CD8-positive, alpha-beta memory T cell (primary cell): ENCODE data around the gene CSF1R. TPM values are rescaled to one million over a fixed set of nuclear protein-coding genes. Genes with fewer than 3 reads are reported as not detected.

Source experiments
- CTCF ChIA-PET: fragments of 350-600 bp; sonication (Branson Sonifier 250); formaldehyde crosslinking; loops from one replicate; lab custom pipeline; 2021; ENCODE audit warnings: antibody characterized with exemption; lab: Charles Lee
- POLR2A ChIA-PET: fragments of 350-600 bp; sonication (Branson Sonifier 250); formaldehyde crosslinking; loops from one replicate; lab custom pipeline; 2021; ENCODE audit warnings: antibody characterized with exemption; lab: Charles Lee
- DNase-seq, 5 donors: peaks; one replicate each; pipeline versions ENCODE4 v3.0.0 to v3.0.0-alpha.2; 2020 to 2022; ENCODE audit warnings: mixed read lengths in 1 of 5
- H3K27ac ChIP-seq: one replicate; pipeline ENCODE4 v1.7.0; 2013; ENCODE audit warnings: low read depth, mild to moderate bottlenecking, low read length, moderate library complexity
- H3K27me3 ChIP-seq: 2 replicates; pipeline ENCODE4 v1.7.0; 2013; ENCODE audit warnings: low read length, mild to moderate bottlenecking; ENCODE audit not compliant: insufficient read depth, poor library complexity, severe bottlenecking
- H3K36me3 ChIP-seq: 2 replicates; pipeline ENCODE4 v1.7.0; 2013; ENCODE audit warnings: mild to moderate bottlenecking, low read length, moderate library complexity; ENCODE audit not compliant: insufficient read depth
- H3K4me1 ChIP-seq: 2 replicates; pipeline ENCODE4 v1.7.0; 2013; ENCODE audit warnings: mild to moderate bottlenecking, low read length, moderate library complexity; ENCODE audit not compliant: insufficient read depth
- H3K4me3 ChIP-seq: 2 replicates; pipeline ENCODE4 v1.7.0; 2013; ENCODE audit warnings: mild to moderate bottlenecking, low read length
- H3K9me3 ChIP-seq: 2 replicates; pipeline ENCODE4 v1.7.0; 2013; ENCODE audit warnings: mild to moderate bottlenecking, low read length
- H3K27ac Mint-ChIP-seq, 8 donors: one replicate each; pipeline ENCODE4 v1.8.0; 2020 to 2021; ENCODE audit warnings: mixed read lengths in 8 of 8, mild to moderate bottlenecking in 6 of 8, inconsistent platforms in 3 of 8, moderate library complexity in 3 of 8
- H3K27me3 Mint-ChIP-seq, 2 donors: one replicate each; pipeline ENCODE4 v1.8.0; 2020 to 2021; ENCODE audit warnings: mixed read lengths in 2 of 2, mild to moderate bottlenecking in 1 of 2, moderate library complexity in 1 of 2
- H3K36me3 Mint-ChIP-seq, 3 donors: one replicate each; pipeline ENCODE4 v1.8.0; 2020 to 2021; ENCODE audit warnings: mixed read lengths in 3 of 3, inconsistent platforms in 1 of 3, mild to moderate bottlenecking in 1 of 3
- H3K4me1 Mint-ChIP-seq, 3 donors: one replicate each; pipeline ENCODE4 v1.8.0; 2020 to 2021; ENCODE audit warnings: mixed read lengths in 3 of 3, inconsistent platforms in 1 of 3, mild to moderate bottlenecking in 1 of 3
- H3K4me3 Mint-ChIP-seq, 7 donors: one replicate each; pipeline ENCODE4 v1.8.0; 2020 to 2021; ENCODE audit warnings: mixed read lengths in 7 of 7, mild to moderate bottlenecking in 6 of 7, moderate library complexity in 4 of 7, inconsistent platforms in 2 of 7
- H3K9me3 Mint-ChIP-seq, 5 donors: one replicate each; pipeline ENCODE4 v1.8.0; 2020 to 2022; ENCODE audit warnings: mixed read lengths in 5 of 5, mild to moderate bottlenecking in 3 of 5, moderate library complexity in 2 of 5, inconsistent platforms in 1 of 5
- polyA plus RNA-seq: library from polyadenylated mRNA; unstranded; fragments of 300-500 nt; fragmentation: Illumina TruSeq; gene quantifications from one replicate; pipeline ENCODE4 v1.2.3, GENCODE V29; 2021
- total RNA-seq, 2 experiments: library from RNA; stranded (reverse); gene quantifications; one replicate each; pipeline ENCODE4 v1.2.3, GENCODE V29; 2021

The CSF1R gene
- total and polyA plus RNA-seq, 3 experiments from 2014 or later: 0.59 to 2.7 (median 1.7) TPM

- no peak overlapping the region for H3K27ac ChIP-seq
- Mint-ChIP-seq H3K9me3 (peaks cover 0 to 2% (median 0%) of the 10 kb centered on the region in 5 donors), H3K36me3 (no peaks in the 10 kb centered on the region), H3K27ac (no peak overlapping the region), H3K4me1 (peaks cover 0 to 4% (median 0%) of the 10 kb centered on the region in 3 donors), H3K4me3 (no peak overlapping the region), H3K27me3 (peaks cover 40 to 63% of the 10 kb centered on the region in 2 donors)
- no peak for DNase-seq
- no peaks in the 10 kb centered on the region for H3K9me3 ChIP-seq
- CTCF ChIA-PET: no interaction called here
- POLR2A ChIA-PET: no interaction called here
- no peaks in the 10 kb centered on the region for H3K4me1 ChIP-seq
- H3K36me3 ChIP-seq: no peaks in the 10 kb centered on the region
- peaks cover 12% of the 10 kb centered on the region for H3K27me3 ChIP-seq
- no peak overlapping the region for H3K4me3 ChIP-seq
These were observed 4.0 kb downstream of the CSF1R start for GRCh38 chr5:150082374-150082773.

- peaks cover 38 to 59% of the 10 kb centered on the region in 2 donors for H3K27me3 Mint-ChIP-seq
- H3K9me3 Mint-ChIP-seq: peaks cover 0 to 2% (median 0%) of the 10 kb centered on the region in 5 donors
- no peak overlapping the region for H3K27ac ChIP-seq
- no peak overlapping the region for H3K27ac Mint-ChIP-seq
- POLR2A ChIA-PET: no interaction called here
- DNase-seq: no peak
- peaks cover 0 to 4% (median 0%) of the 10 kb centered on the region in 3 donors for H3K4me1 Mint-ChIP-seq
- H3K36me3 Mint-ChIP-seq: no peaks in the 10 kb centered on the region
- H3K27me3 ChIP-seq: peaks cover 12% of the 10 kb centered on the region
- CTCF ChIA-PET: no interaction called here
- no peaks in the 10 kb centered on the region for H3K9me3 ChIP-seq
- no peaks in the 10 kb centered on the region for H3K4me1 ChIP-seq
- no peak overlapping the region for H3K4me3 Mint-ChIP-seq
- H3K4me3 ChIP-seq: no peak overlapping the region
- no peaks in the 10 kb centered on the region for H3K36me3 ChIP-seq
These were observed 4.6 kb downstream of the CSF1R start for GRCh38 chr5:150081541-150082283.

GRCh38 chr5:150080696-150081435 lies 5.5 kb downstream of the CSF1R start:
- peaks cover 0 to 2% (median 0%) of the 10 kb centered on the region in 5 donors for H3K9me3 Mint-ChIP-seq
- ChIA-PET POLR2A (no interaction called here), CTCF (no interaction called here)
- H3K4me1 ChIP-seq: no peaks in the 10 kb centered on the region
- H3K4me1 Mint-ChIP-seq: peaks cover 0 to 4% (median 0%) of the 10 kb centered on the region in 3 donors
- H3K27ac Mint-ChIP-seq: no peak overlapping the region
- H3K27me3 ChIP-seq: peaks cover 12% of the 10 kb centered on the region
- H3K36me3 Mint-ChIP-seq: no peaks in the 10 kb centered on the region
- no peak for DNase-seq
- H3K4me3 ChIP-seq: no peak overlapping the region
- no peak overlapping the region for H3K4me3 Mint-ChIP-seq
- no peaks in the 10 kb centered on the region for H3K36me3 ChIP-seq
- H3K27ac ChIP-seq: no peak overlapping the region
- H3K27me3 Mint-ChIP-seq: peaks cover 33 to 53% of the 10 kb centered on the region in 2 donors
- no peaks in the 10 kb centered on the region for H3K9me3 ChIP-seq

GRCh38 chr5:150079909-150080461 lies 6.4 kb downstream of the CSF1R start:
- no peaks in the 10 kb centered on the region for H3K36me3 ChIP-seq
- DNase-seq: no peak
- peaks cover 0 to 4% (median 0%) of the 10 kb centered on the region in 3 donors for H3K4me1 Mint-ChIP-seq
- H3K9me3 ChIP-seq: no peaks in the 10 kb centered on the region
- no peak overlapping the region for H3K27ac ChIP-seq
- ChIA-PET POLR2A (no interaction called here), CTCF (no interaction called here)
- no peak overlapping the region for H3K27ac Mint-ChIP-seq
- no peaks in the 10 kb centered on the region for H3K36me3 Mint-ChIP-seq
- no peak overlapping the region for H3K4me3 Mint-ChIP-seq
- peaks cover 16% of the 10 kb centered on the region for H3K27me3 ChIP-seq
- H3K9me3 Mint-ChIP-seq: no peaks in the 10 kb centered on the region
- no peaks in the 10 kb centered on the region for H3K4me1 ChIP-seq
- no peak overlapping the region for H3K4me3 ChIP-seq
- H3K27me3 Mint-ChIP-seq: peaks cover 30 to 45% of the 10 kb centered on the region in 2 donors

- DNase-seq: no peak
- POLR2A ChIA-PET: no interaction called here
- Mint-ChIP-seq H3K27me3 (peaks cover 27 to 45% of the 10 kb centered on the region in 2 donors), H3K36me3 (no peaks in the 10 kb centered on the region), H3K4me1 (peaks cover 0 to 4% (median 0%) of the 10 kb centered on the region in 3 donors), H3K9me3 (no peaks in the 10 kb centered on the region), H3K4me3 (no peak overlapping the region), H3K27ac (peak overlapping the region in 1 of 8 donors; percentile 55)
- Histone ChIP-seq H3K4me3 (no peak overlapping the region), H3K27me3 (peaks cover 17% of the 10 kb centered on the region), H3K36me3 (no peaks in the 10 kb centered on the region), H3K4me1 (no peaks in the 10 kb centered on the region), H3K9me3 (no peaks in the 10 kb centered on the region), H3K27ac (no peak overlapping the region)
- CTCF ChIA-PET: no interaction called here
These were observed 7.3 kb downstream of the CSF1R start for GRCh38 chr5:150078802-150079689.

GRCh38 chr5:150077996-150078801 lies 8.2 kb downstream of the CSF1R start:
- Mint-ChIP-seq H3K4me1 (peaks cover 0 to 4% (median 0%) of the 10 kb centered on the region in 3 donors), H3K36me3 (no peaks in the 10 kb centered on the region), H3K9me3 (no peaks in the 10 kb centered on the region), H3K27ac (peak overlapping the region in 1 of 8 donors; percentile 55), H3K27me3 (peaks cover 19 to 37% of the 10 kb centered on the region in 2 donors), H3K4me3 (no peak overlapping the region)
- Histone ChIP-seq H3K4me1 (no peaks in the 10 kb centered on the region), H3K36me3 (no peaks in the 10 kb centered on the region), H3K27me3 (peaks cover 17% of the 10 kb centered on the region), H3K4me3 (no peak overlapping the region), H3K27ac (no peak overlapping the region), H3K9me3 (no peaks in the 10 kb centered on the region)
- no peak for DNase-seq
- ChIA-PET POLR2A (no interaction called here), CTCF (no interaction called here)

- POLR2A ChIA-PET: no interaction called here
- no peaks in the 10 kb centered on the region for H3K36me3 ChIP-seq
- H3K27ac ChIP-seq: no peak overlapping the region
- H3K36me3 Mint-ChIP-seq: no peaks in the 10 kb centered on the region
- H3K4me3 Mint-ChIP-seq: no peak overlapping the region
- H3K4me1 Mint-ChIP-seq: peaks cover 0 to 2% (median 0%) of the 10 kb centered on the region in 3 donors
- no peaks in the 10 kb centered on the region for H3K9me3 Mint-ChIP-seq
- no peaks in the 10 kb centered on the region for H3K9me3 ChIP-seq
- H3K4me1 ChIP-seq: no peaks in the 10 kb centered on the region
- H3K27me3 ChIP-seq: peaks cover 13% of the 10 kb centered on the region
- CTCF ChIA-PET: no interaction called here
- no peak for DNase-seq
- no peak overlapping the region for H3K27ac Mint-ChIP-seq
- peaks cover 9 to 26% of the 10 kb centered on the region in 2 donors for H3K27me3 Mint-ChIP-seq
- H3K4me3 ChIP-seq: no peak overlapping the region
These were observed 9.3 kb downstream of the CSF1R start for GRCh38 chr5:150077060-150077459.
